ENCODE data around the gene DIP2C.

Gene DIP2C

GRCh38 chr10:575402-576129 is 113.9 kb downstream of the DIP2C start:
- Histone ChIP-seq H3K4me3 (ENCODE audit: low read length, poor library complexity, severe bottlenecking) (no peak overlapping the region), H3K36me3 (ENCODE audit: insufficient read depth, low read length) (no peaks in the 10 kb centered on the region), H2AFZ (ENCODE audit: low read length) (no peak overlapping the region), H3K4me1 (ENCODE audit: insufficient read depth, low read length, poor library complexity, severe bottlenecking) (no peaks in the 10 kb centered on the region), H3K9me3 (ENCODE audit: insufficient read depth, low read depth, low read length) (peaks cover 5% of the 10 kb centered on the region; the same call in 1 of the 2 replicates), H3K9me2 (replicated peaks; ENCODE audit: low read depth, low read length) (no peaks in the 10 kb centered on the region), H3K9ac (ENCODE audit: low read depth, low read length, poor library complexity, severe bottlenecking) (no peak overlapping the region), H3F3A (ENCODE audit: low read depth) (no peaks in the 10 kb centered on the region), H3K4me2 (ENCODE audit: low read depth, low read length, poor library complexity, severe bottlenecking) (no peak overlapping the region), H3K79me2 (ENCODE audit: insufficient read depth, low read length) (no peaks in the 10 kb centered on the region), H3K27me3 (ENCODE audit: insufficient read depth, low read length, poor library complexity, severe bottlenecking) (no peaks in the 10 kb centered on the region), H4K20me1 (ENCODE audit: insufficient read depth, low read length, poor library complexity, severe bottlenecking) (no peaks in the 10 kb centered on the region)
- TF ChIP-seq EZH2phosphoT487 (IDR thresholded peaks at IDR 0.05; ENCODE audit: borderline replicate concordance) = no peak
- no peak for TF ChIP-seq CTCF (conservative IDR thresholded peaks at IDR 0.05; ENCODE audit: low read length)

GRCh38 chr10:572696-573095 is 116.8 kb downstream of the DIP2C start:
- H3K79me2 ChIP-seq (ENCODE audit: insufficient read depth, low read length) = no peaks in the 10 kb centered on the region

GRCh38 chr10:571688-572451 is 117.6 kb downstream of the DIP2C start:
- Histone ChIP-seq H3K4me1 (ENCODE audit: insufficient read depth, low read length, poor library complexity, severe bottlenecking) (no peaks in the 10 kb centered on the region), H3K9ac (ENCODE audit: low read depth, low read length, poor library complexity, severe bottlenecking) (no peak overlapping the region), H3F3A (ENCODE audit: low read depth) (no peaks in the 10 kb centered on the region), H3K4me2 (ENCODE audit: low read depth, low read length, poor library complexity, severe bottlenecking) (no peak overlapping the region), H3K9me2 (replicated peaks; ENCODE audit: low read depth, low read length) (no peaks in the 10 kb centered on the region), H3K9me3 (ENCODE audit: insufficient read depth, low read depth, low read length) (peaks cover 3% of the 10 kb centered on the region), H3K36me3 (ENCODE audit: insufficient read depth, low read length) (no peaks in the 10 kb centered on the region), H4K20me1 (ENCODE audit: insufficient read depth, low read length, poor library complexity, severe bottlenecking) (no peaks in the 10 kb centered on the region), H2AFZ (ENCODE audit: low read length) (no peak overlapping the region), H3K79me2 (ENCODE audit: insufficient read depth, low read length) (no peaks in the 10 kb centered on the region), H3K27me3 (ENCODE audit: insufficient read depth, low read length, poor library complexity, severe bottlenecking) (no peaks in the 10 kb centered on the region), H3K4me3 (ENCODE audit: low read length, poor library complexity, severe bottlenecking) (no peak overlapping the region)
- TF ChIP-seq CTCF (conservative IDR thresholded peaks at IDR 0.05; ENCODE audit: low read length) (no peak), EZH2phosphoT487 (IDR thresholded peaks at IDR 0.05; ENCODE audit: borderline replicate concordance) (no peak)

More at GRCh38 chr10:572696-573095, 116.8 kb downstream of the DIP2C start:
- peaks cover 3% of the 10 kb centered on the region for H3K9me3 ChIP-seq (ENCODE audit: insufficient read depth, low read depth, low read length)
- H3K4me3 ChIP-seq (ENCODE audit: low read length, poor library complexity, severe bottlenecking) = no peak overlapping the region
- no peaks in the 10 kb centered on the region for H3F3A ChIP-seq (ENCODE audit: low read depth)
- no peak overlapping the region for H2AFZ ChIP-seq (ENCODE audit: low read length)
- no peak overlapping the region for H3K4me2 ChIP-seq (ENCODE audit: low read depth, low read length, poor library complexity, severe bottlenecking)
- no peaks in the 10 kb centered on the region for H3K27me3 ChIP-seq (ENCODE audit: insufficient read depth, low read length, poor library complexity, severe bottlenecking)
- no peak overlapping the region for H3K9ac ChIP-seq (ENCODE audit: low read depth, low read length, poor library complexity, severe bottlenecking)
- H3K9me2 ChIP-seq (replicated peaks; ENCODE audit: low read depth, low read length) = no peaks in the 10 kb centered on the region
- no peak for TF ChIP-seq EZH2phosphoT487 (IDR thresholded peaks at IDR 0.05; ENCODE audit: borderline replicate concordance)
- TF ChIP-seq CTCF (conservative IDR thresholded peaks at IDR 0.05; ENCODE audit: low read length) = no peak
- H3K36me3 ChIP-seq (ENCODE audit: insufficient read depth, low read length) = no peaks in the 10 kb centered on the region
- no peaks in the 10 kb centered on the region for H4K20me1 ChIP-seq (ENCODE audit: insufficient read depth, low read length, poor library complexity, severe bottlenecking)
- no peaks in the 10 kb centered on the region for H3K4me1 ChIP-seq (ENCODE audit: insufficient read depth, low read length, poor library complexity, severe bottlenecking)

Data from Loucy (cell line).